Neural cell (in vitro differentiated cells): Measurements from ENCODE around the gene DFFA.

ENCODE experiments used
- CTCF ChIP-seq: fragments of 450-650 bp; IDR thresholded peaks from 2 replicates; pipeline ENCODE4 v1.5.1; 2014; ENCODE audit warnings: antibody characterized with exemption, mild to moderate bottlenecking, moderate library complexity; ENCODE audit not compliant: poor library complexity, severe bottlenecking
- EP300 ChIP-seq: fragments of 450-650 bp; conservative IDR thresholded peaks from 2 replicates; pipeline ENCODE4 v1.6.1; 2014; ENCODE audit warnings: antibody characterized with exemption, mild to moderate bottlenecking, moderate library complexity; ENCODE audit not compliant: poor library complexity, severe bottlenecking
- EZH2 ChIP-seq: fragments of 200-600, 300-800 bp; shearing (Covaris generic), sonication (generic); IDR thresholded peaks from 2 replicates; pipeline ENCODE4 v1.6.1; 2014; ENCODE audit warnings: antibody characterized with exemption, low read length, borderline replicate concordance, mild to moderate bottlenecking; ENCODE audit not compliant: insufficient read depth, poor library complexity, severe bottlenecking
- MXI1 ChIP-seq: fragments of 450-650 bp; conservative IDR thresholded peaks from 2 replicates; pipeline ENCODE4 v1.6.1; 2014; ENCODE audit warnings: antibody characterized with exemption, mild to moderate bottlenecking; ENCODE audit not compliant: poor library complexity, severe bottlenecking
- POLR2AphosphoS5 ChIP-seq: IDR thresholded peaks from 2 replicates; pipeline ENCODE4 v1.6.1; 2012
- RAD21 ChIP-seq: fragments of 450-650 bp; conservative IDR thresholded peaks from 2 replicates; pipeline ENCODE4 v1.6.1; 2014; ENCODE audit warnings: antibody characterized with exemption, mild to moderate bottlenecking, moderate library complexity
- REST ChIP-seq: IDR thresholded peaks from 2 replicates; pipeline ENCODE4 v1.6.1; 2012; ENCODE audit warnings: borderline replicate concordance
- SMC3 ChIP-seq: fragments of 450-650 bp; conservative IDR thresholded peaks from 2 replicates; pipeline ENCODE4 v1.6.1; 2014; ENCODE audit warnings: antibody characterized with exemption, mild to moderate bottlenecking, moderate library complexity; ENCODE audit not compliant: poor library complexity
- TAF1 ChIP-seq: IDR thresholded peaks from 2 replicates; pipeline ENCODE4 v1.6.1; 2012; ENCODE audit warnings: low read depth

- TF ChIP-seq CTCF (no peak), MXI1 (no peak), POLR2AphosphoS5 (no peak), EZH2 (no peak), TAF1 (no peak), REST (no peak), SMC3 (no peak), EP300 (no peak), RAD21 (no peak)
These were observed 2.3 kb downstream of the DFFA start for GRCh38 chr1:10470043-10470442.
